ENCODE measurements around the gene KAZN.

KAZN gene

GRCh38 chr1:14810595-14811361, 212.3 kb downstream of the KAZN start:
- Histone ChIP-seq H3K36me3 (ENCODE audit: control insufficient read depth, insufficient read depth, low read length) (0 out of 2 replicates have a peak, but pooled peaks cover 3% of the 10 kb centered on the region), H3K4me3 (ENCODE audit: low read depth, low read length) (no peak overlapping the region), H3K27ac (ENCODE audit: low read depth, low read length) (no peak overlapping the region), H3K4me1 (ENCODE audit: control insufficient read depth, insufficient read depth, low read length) (no peaks in the 10 kb centered on the region), H3K27me3 (ENCODE audit: control insufficient read depth, insufficient read depth, low read length) (no peaks in the 10 kb centered on the region), H3K9ac (ENCODE audit: low read length) (no peak overlapping the region), H3K9me3 (ENCODE audit: control insufficient read depth, insufficient read depth, low read depth, low read length) (peaks cover 26% of the 10 kb centered on the region)

DNA sequence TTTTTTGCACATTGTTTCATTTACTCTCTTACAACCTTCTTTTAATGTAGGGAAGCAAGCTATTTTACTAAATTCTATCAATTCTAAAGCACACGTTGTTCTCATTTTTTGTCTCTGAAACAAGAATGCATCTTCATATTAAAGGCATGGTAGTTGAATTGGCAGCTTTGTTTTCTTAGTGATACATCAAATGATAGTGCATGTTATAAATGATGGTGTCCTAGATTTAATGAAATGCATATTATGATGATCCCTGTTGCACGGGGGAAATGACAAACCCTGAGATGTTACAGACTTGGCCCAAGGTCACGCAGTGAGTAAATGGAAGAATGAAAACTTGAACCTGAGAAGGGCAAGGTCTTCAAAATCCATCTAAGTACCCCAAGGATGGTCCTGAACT, 213.1 kb downstream of the KAZN start:
- peaks cover 24% of the 10 kb centered on the region for H3K9me3 ChIP-seq (ENCODE audit: control insufficient read depth, insufficient read depth, low read depth, low read length)
- no peaks in the 10 kb centered on the region for H3K4me1 ChIP-seq (ENCODE audit: control insufficient read depth, insufficient read depth, low read length)
- H3K27me3 ChIP-seq (ENCODE audit: control insufficient read depth, insufficient read depth, low read length), result no peaks in the 10 kb centered on the region
- H3K36me3 ChIP-seq (ENCODE audit: control insufficient read depth, insufficient read depth, low read length), result 0 out of 2 replicates have a peak, but pooled peaks cover 3% of the 10 kb centered on the region
- no peak overlapping the region for H3K9ac ChIP-seq (ENCODE audit: low read length)
- no peak overlapping the region for H3K4me3 ChIP-seq (ENCODE audit: low read depth, low read length)
- H3K27ac ChIP-seq (ENCODE audit: low read depth, low read length), result no peak overlapping the region

- no peak overlapping the region for H3K9ac ChIP-seq (ENCODE audit: low read length)
- no peaks in the 10 kb centered on the region for H3K4me1 ChIP-seq (ENCODE audit: control insufficient read depth, insufficient read depth, low read length)
- no peak overlapping the region for H3K27ac ChIP-seq (ENCODE audit: low read depth, low read length)
These were observed 213.7 kb downstream of the KAZN start for GRCh38 chr1:14812189-14812588.

GRCh38 chr1:14815175-14815877, 216.8 kb downstream of the KAZN start:
- no peak overlapping the region for H3K27ac ChIP-seq (ENCODE audit: low read depth, low read length)
- no peaks in the 10 kb centered on the region for H3K4me1 ChIP-seq (ENCODE audit: control insufficient read depth, insufficient read depth, low read length)
- no peak overlapping the region for H3K4me3 ChIP-seq (ENCODE audit: low read depth, low read length)
- H3K9me3 ChIP-seq (ENCODE audit: control insufficient read depth, insufficient read depth, low read depth, low read length), result peaks cover 7% of the 10 kb centered on the region
- H3K36me3 ChIP-seq (ENCODE audit: control insufficient read depth, insufficient read depth, low read length), result no peaks in the 10 kb centered on the region
- H3K27me3 ChIP-seq (ENCODE audit: control insufficient read depth, insufficient read depth, low read length), result no peaks in the 10 kb centered on the region
- no peak overlapping the region for H3K9ac ChIP-seq (ENCODE audit: low read length)

More at GRCh38 chr1:14812189-14812588, 213.7 kb downstream of the KAZN start:
- Histone ChIP-seq H3K36me3 (ENCODE audit: control insufficient read depth, insufficient read depth, low read length) (no peaks in the 10 kb centered on the region), H3K27me3 (ENCODE audit: control insufficient read depth, insufficient read depth, low read length) (no peaks in the 10 kb centered on the region), H3K4me3 (ENCODE audit: low read depth, low read length) (no peak overlapping the region), H3K9me3 (ENCODE audit: control insufficient read depth, insufficient read depth, low read depth, low read length) (peaks cover 18% of the 10 kb centered on the region)

DNA sequence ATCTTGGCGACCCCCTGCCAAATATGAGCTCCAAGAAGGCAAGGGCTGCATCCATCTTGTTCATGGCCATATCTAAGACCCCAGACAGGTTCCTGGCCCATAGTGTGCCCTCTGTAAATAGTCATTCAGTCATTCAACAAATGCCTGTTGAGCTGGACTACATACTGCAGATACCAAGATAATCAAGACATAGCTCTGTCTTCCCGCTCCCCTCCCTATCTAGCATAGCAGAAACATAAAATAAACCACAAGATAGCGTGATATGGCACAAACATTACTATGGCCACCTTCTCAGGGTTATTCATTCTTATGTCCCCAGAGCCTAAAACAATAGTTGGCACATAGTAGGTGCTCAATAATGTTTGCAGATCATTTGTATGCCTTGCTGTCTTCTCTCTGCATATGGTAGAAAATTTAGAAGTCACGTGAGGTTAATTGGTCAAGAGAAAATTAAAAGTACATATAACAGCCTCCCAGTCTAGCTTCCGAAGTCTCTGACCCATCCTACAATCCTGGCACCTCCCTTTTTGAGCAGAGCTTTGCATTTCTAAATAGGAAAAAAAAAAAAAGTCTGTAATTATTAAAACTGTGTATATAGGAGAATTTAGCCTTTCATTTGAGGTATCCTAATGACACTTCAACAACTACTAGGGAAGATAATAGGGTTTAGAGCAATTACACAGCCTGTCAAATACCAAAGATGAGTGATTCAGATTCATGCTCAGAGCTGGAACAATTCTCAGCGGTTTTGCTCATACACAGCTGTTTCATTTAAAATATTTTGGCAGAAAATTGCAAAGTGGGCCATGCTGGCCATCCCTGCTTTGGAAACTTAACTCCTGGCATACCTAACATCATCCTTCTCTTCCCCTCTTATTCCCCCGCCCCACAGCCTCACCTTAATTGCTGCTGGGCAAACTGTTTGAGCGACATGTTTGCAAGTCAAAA, 219.0 kb downstream of the KAZN start:
- Histone ChIP-seq H3K4me1 (ENCODE audit: control insufficient read depth, insufficient read depth, low read length) (no peaks in the 10 kb centered on the region; the same call in 1 of the 2 replicates), H3K9me3 (ENCODE audit: control insufficient read depth, insufficient read depth, low read depth, low read length) (peaks cover 7% of the 10 kb centered on the region), H3K9ac (ENCODE audit: low read length) (no peak overlapping the region), H3K27me3 (ENCODE audit: control insufficient read depth, insufficient read depth, low read length) (no peaks in the 10 kb centered on the region), H3K4me3 (ENCODE audit: low read depth, low read length) (no peak overlapping the region), H3K27ac (ENCODE audit: low read depth, low read length) (no peak overlapping the region), H3K36me3 (ENCODE audit: control insufficient read depth, insufficient read depth, low read length) (no peaks in the 10 kb centered on the region)

- Histone ChIP-seq H3K9ac (ENCODE audit: low read length) (no peak overlapping the region), H3K4me3 (ENCODE audit: low read depth, low read length) (no peak overlapping the region), H3K36me3 (ENCODE audit: control insufficient read depth, insufficient read depth, low read length) (no peaks in the 10 kb centered on the region), H3K4me1 (ENCODE audit: control insufficient read depth, insufficient read depth, low read length) (no peaks in the 10 kb centered on the region; the same call in 1 of the 2 replicates), H3K27ac (ENCODE audit: low read depth, low read length) (no peak overlapping the region), H3K27me3 (ENCODE audit: control insufficient read depth, insufficient read depth, low read length) (no peaks in the 10 kb centered on the region), H3K9me3 (ENCODE audit: control insufficient read depth, insufficient read depth, low read depth, low read length) (peaks cover 7% of the 10 kb centered on the region)
These were observed 222.0 kb downstream of the KAZN start for GRCh38 chr1:14820295-14821085.

- H3K4me3 ChIP-seq (ENCODE audit: low read depth, low read length), result no peak overlapping the region
- no peaks in the 10 kb centered on the region for H3K9me3 ChIP-seq (ENCODE audit: control insufficient read depth, insufficient read depth, low read depth, low read length)
- H3K27me3 ChIP-seq (ENCODE audit: control insufficient read depth, insufficient read depth, low read length), result no peaks in the 10 kb centered on the region
- H3K9ac ChIP-seq (ENCODE audit: low read length), result no peak overlapping the region
- no peaks in the 10 kb centered on the region for H3K36me3 ChIP-seq (ENCODE audit: control insufficient read depth, insufficient read depth, low read length)
- H3K27ac ChIP-seq (ENCODE audit: low read depth, low read length), result no peak overlapping the region
- H3K4me1 ChIP-seq (ENCODE audit: control insufficient read depth, insufficient read depth, low read length), result peaks cover 3% of the 10 kb centered on the region; the same call in 1 of the 2 replicates
These were observed 224.0 kb downstream of the KAZN start for GRCh38 chr1:14822493-14822892.

DNA sequence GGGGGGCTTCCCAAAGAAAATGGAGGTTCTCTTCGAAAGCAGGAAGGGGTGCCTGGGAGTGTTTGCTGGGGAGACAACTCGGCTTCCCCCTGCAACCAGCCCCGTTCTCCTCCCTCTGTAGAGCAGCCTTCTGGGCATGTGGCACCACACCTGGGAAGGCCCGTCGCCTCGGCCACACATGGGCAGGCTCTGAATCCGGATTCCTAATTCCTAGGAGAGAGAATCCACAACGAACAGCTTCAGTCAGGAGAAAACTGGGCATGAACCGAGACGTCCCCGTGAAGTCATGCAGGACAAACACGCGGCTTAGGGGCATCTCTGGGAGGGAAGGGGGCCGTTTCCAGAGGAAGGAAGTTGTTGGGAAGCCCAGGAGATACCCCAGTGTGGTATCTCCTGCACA, 224.5 kb downstream of the KAZN start:
- H3K36me3 ChIP-seq (ENCODE audit: control insufficient read depth, insufficient read depth, low read length), result no peaks in the 10 kb centered on the region
- H3K27me3 ChIP-seq (ENCODE audit: control insufficient read depth, insufficient read depth, low read length), result no peaks in the 10 kb centered on the region
- no peak overlapping the region for H3K9ac ChIP-seq (ENCODE audit: low read length)
- H3K4me1 ChIP-seq (ENCODE audit: control insufficient read depth, insufficient read depth, low read length), result peaks cover 3% of the 10 kb centered on the region; the same call in 1 of the 2 replicates
- no peaks in the 10 kb centered on the region for H3K9me3 ChIP-seq (ENCODE audit: control insufficient read depth, insufficient read depth, low read depth, low read length)
- H3K4me3 ChIP-seq (ENCODE audit: low read depth, low read length), result no peak overlapping the region
- no peak overlapping the region for H3K27ac ChIP-seq (ENCODE audit: low read depth, low read length)

DNA sequence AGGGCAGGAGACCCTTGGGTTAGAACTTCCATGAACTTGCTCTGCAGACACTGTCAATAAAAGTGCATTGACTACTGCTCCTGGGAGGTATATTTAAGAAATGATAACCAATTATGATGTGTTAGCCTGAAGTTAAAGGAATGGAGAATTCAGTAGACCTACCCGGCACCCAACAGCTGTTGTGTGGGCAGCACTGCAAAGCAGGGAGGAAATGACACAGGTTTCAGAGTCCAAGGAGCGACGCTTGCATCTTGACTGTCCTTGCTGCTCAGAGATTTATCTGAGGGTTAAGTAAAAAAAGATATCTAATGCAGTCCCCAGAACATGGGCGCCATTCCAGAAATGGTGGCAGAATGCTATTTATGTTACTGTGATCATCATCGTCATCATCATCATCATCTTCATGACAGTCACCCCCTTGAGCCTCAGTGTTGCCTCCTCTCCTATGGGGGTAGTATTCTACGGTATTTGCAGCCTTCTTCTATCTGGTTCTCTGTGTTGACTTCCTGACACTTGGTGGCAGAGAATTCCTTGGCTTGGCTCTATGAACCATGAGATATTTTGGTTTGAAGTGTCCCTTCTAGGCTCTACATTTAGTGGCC, 225.9 kb downstream of the KAZN start:
- Histone ChIP-seq H3K4me1 (ENCODE audit: control insufficient read depth, insufficient read depth, low read length) (peaks cover 3% of the 10 kb centered on the region; the same call in 1 of the 2 replicates), H3K27ac (ENCODE audit: low read depth, low read length) (no peak overlapping the region), H3K4me3 (ENCODE audit: low read depth, low read length) (no peak overlapping the region), H3K36me3 (ENCODE audit: control insufficient read depth, insufficient read depth, low read length) (no peaks in the 10 kb centered on the region), H3K9ac (ENCODE audit: low read length) (no peak overlapping the region), H3K27me3 (ENCODE audit: control insufficient read depth, insufficient read depth, low read length) (no peaks in the 10 kb centered on the region), H3K9me3 (ENCODE audit: control insufficient read depth, insufficient read depth, low read depth, low read length) (no peaks in the 10 kb centered on the region)

DNA sequence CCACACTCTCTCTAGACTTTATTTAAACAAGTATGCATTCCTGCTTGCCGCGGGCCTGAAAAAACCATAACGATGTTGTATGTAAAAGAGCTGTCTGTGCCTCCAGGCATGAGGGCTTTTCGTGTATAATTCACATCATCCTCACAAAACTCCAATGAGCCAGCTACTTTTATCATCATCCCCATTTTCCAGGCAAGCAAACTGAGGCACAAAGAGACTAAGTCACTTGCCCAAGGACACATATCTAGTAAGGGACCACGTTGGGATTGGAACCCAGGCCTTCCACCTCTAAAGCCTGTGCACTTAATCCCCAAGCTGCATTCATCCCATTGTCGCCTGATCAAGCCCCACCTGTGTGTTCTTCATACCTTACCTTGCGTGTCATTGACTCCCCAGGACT, 226.9 kb downstream of the KAZN start:
- Histone ChIP-seq H3K27ac (ENCODE audit: low read depth, low read length) (no peak overlapping the region), H3K27me3 (ENCODE audit: control insufficient read depth, insufficient read depth, low read length) (no peaks in the 10 kb centered on the region)

More for the DNA sequence above, 226.9 kb downstream of the KAZN start:
- Histone ChIP-seq H3K36me3 (ENCODE audit: control insufficient read depth, insufficient read depth, low read length) (no peaks in the 10 kb centered on the region), H3K4me1 (ENCODE audit: control insufficient read depth, insufficient read depth, low read length) (peaks cover 3% of the 10 kb centered on the region; the same call in 1 of the 2 replicates), H3K9me3 (ENCODE audit: control insufficient read depth, insufficient read depth, low read depth, low read length) (no peaks in the 10 kb centered on the region), H3K9ac (ENCODE audit: low read length) (no peak overlapping the region), H3K4me3 (ENCODE audit: low read depth, low read length) (no peak overlapping the region)
